ENCODE results near the gene MARK3.

GRCh38 chr14:103496776-103497175 lies 111.6 kb downstream of the MARK3 start:
- TF ChIP-seq CTCF (IDR thresholded peaks at IDR 0.05; ENCODE audit: insufficient read depth, low read depth, low read length): no peak
- TF ChIP-seq EZH2 (IDR thresholded peaks at IDR 0.05; ENCODE audit: insufficient read depth, low read length): no peak
